Mesenchymal stem cell (in vitro differentiated cells and primary cell): ENCODE measurements around the gene MEGF11.

ENCODE experiments used
- DNase-seq: peaks from one replicate; pipeline ENCODE4 v3.0.0-alpha.2; 2013
- H2AFZ ChIP-seq: one replicate; pipeline ENCODE4 v1.6.1; 2013; ENCODE audit warnings: low read depth, mild to moderate bottlenecking, control low read depth, inconsistent platforms, low read length, moderate library complexity
- H2AK5ac ChIP-seq: 2 replicates; pipeline ENCODE4 v1.6.1; 2013; ENCODE audit warnings: low read length, moderate library complexity, mild to moderate bottlenecking, inconsistent platforms; ENCODE audit not compliant: severe bottlenecking
- H2BK120ac ChIP-seq: one replicate; pipeline ENCODE4 v1.6.1; 2013; ENCODE audit warnings: low read depth, mild to moderate bottlenecking, inconsistent platforms, low read length, moderate library complexity
- H2BK12ac ChIP-seq, 2 experiments: one replicate each; pipeline ENCODE4 v1.6.1; 2013; ENCODE audit warnings: inconsistent platforms in 2 of 2, low read length in 2 of 2, mild to moderate bottlenecking in 2 of 2, moderate library complexity in 2 of 2, control low read depth in 1 of 2
- H2BK15ac ChIP-seq: one replicate; pipeline ENCODE4 v1.6.1; 2013; ENCODE audit warnings: mild to moderate bottlenecking, low read depth, inconsistent platforms; ENCODE audit not compliant: poor library complexity, severe bottlenecking
- H2BK5ac ChIP-seq: 2 replicates; pipeline ENCODE4 v1.6.1; 2013; ENCODE audit warnings: low read depth, mild to moderate bottlenecking, low read length, control low read depth, inconsistent platforms; ENCODE audit not compliant: poor library complexity, severe bottlenecking
- H3K14ac ChIP-seq, 2 experiments: one replicate each; pipeline ENCODE4 v1.6.1; 2013; ENCODE audit warnings: inconsistent platforms in 2 of 2, low read length in 2 of 2, control low read depth in 1 of 2, mild to moderate bottlenecking in 1 of 2, moderate library complexity in 1 of 2
- H3K18ac ChIP-seq, 2 experiments: one replicate each; pipeline ENCODE4 v1.6.1; 2013; ENCODE audit warnings: inconsistent platforms in 2 of 2, low read length in 2 of 2, control low read depth in 1 of 2, low read depth in 1 of 2, mild to moderate bottlenecking in 1 of 2
- H3K23ac ChIP-seq, 2 experiments: one replicate each; pipeline ENCODE4 v1.6.1; 2013; ENCODE audit warnings: inconsistent platforms in 2 of 2, low read length in 2 of 2, mild to moderate bottlenecking in 2 of 2, moderate library complexity in 2 of 2, control low read depth in 1 of 2
- H3K27ac ChIP-seq: 2 replicates; pipeline ENCODE4 v1.5.1; 2013; ENCODE audit warnings: mild to moderate bottlenecking, moderate library complexity, low read length, control low read depth, inconsistent platforms; ENCODE audit not compliant: poor library complexity, severe bottlenecking
- H3K27me3 ChIP-seq, 2 experiments: 2 replicates each; pipeline versions ENCODE4 v1.6.1 to v1.7.0; 2013; ENCODE audit warnings: low read length in 2 of 2, mild to moderate bottlenecking in 2 of 2, moderate library complexity in 2 of 2, control low read depth in 1 of 2, inconsistent platforms in 1 of 2; ENCODE audit not compliant: control insufficient read depth in 1 of 2, insufficient read depth in 1 of 2
- H3K36me3 ChIP-seq, 2 experiments: 2 replicates each; pipeline versions ENCODE4 v1.6.1 to v1.7.0; 2013; ENCODE audit warnings: low read length in 2 of 2, control low read depth in 1 of 2, inconsistent platforms in 1 of 2, low read depth in 1 of 2, mild to moderate bottlenecking in 1 of 2; ENCODE audit not compliant: insufficient read depth in 2 of 2, control insufficient read depth in 1 of 2
- H3K4ac ChIP-seq, 2 experiments: one replicate each; pipeline ENCODE4 v1.6.1; 2013; ENCODE audit warnings: inconsistent platforms in 2 of 2, low read length in 2 of 2, mild to moderate bottlenecking in 2 of 2, moderate library complexity in 2 of 2, control low read depth in 1 of 2, low read depth in 1 of 2
- H3K4me1 ChIP-seq: 2 replicates; pipeline ENCODE4 v1.6.1; 2013; ENCODE audit warnings: low read depth, low read length, control low read depth; ENCODE audit not compliant: control insufficient read depth, insufficient read depth
- H3K4me2 ChIP-seq: 2 replicates; pipeline ENCODE4 v1.6.1; 2013; ENCODE audit warnings: low read length, mild to moderate bottlenecking, inconsistent platforms; ENCODE audit not compliant: poor library complexity, severe bottlenecking
- H3K4me3 ChIP-seq, 2 experiments: 2 replicates each; pipeline versions ENCODE4 v1.5.1 to v1.7.0; 2013; ENCODE audit warnings: low read length in 2 of 2, mild to moderate bottlenecking in 2 of 2, control low read depth in 1 of 2, low read depth in 1 of 2; ENCODE audit not compliant: insufficient read depth in 1 of 2
- H3K79me1 ChIP-seq: replicated peaks from 2 replicates; pipeline ENCODE4 v1.6.1; 2013; ENCODE audit warnings: mild to moderate bottlenecking, control low read depth, low read length, inconsistent platforms; ENCODE audit not compliant: poor library complexity, severe bottlenecking
- H3K9ac ChIP-seq: 2 replicates; pipeline ENCODE4 v1.7.0; 2013; ENCODE audit warnings: mild to moderate bottlenecking, low read length, moderate library complexity
- H3K9me3 ChIP-seq: 2 replicates; pipeline ENCODE4 v1.7.0; 2013; ENCODE audit warnings: mild to moderate bottlenecking, low read length; ENCODE audit not compliant: control insufficient read depth
- H4K8ac ChIP-seq: one replicate; pipeline ENCODE4 v1.6.1; 2013; ENCODE audit warnings: inconsistent platforms, mild to moderate bottlenecking, low read length, moderate library complexity
- H4K91ac ChIP-seq: one replicate; pipeline ENCODE4 v1.6.1; 2013; ENCODE audit warnings: mild to moderate bottlenecking, low read length, inconsistent platforms
- WGBS: methylation state at CpG from one replicate; pipeline ENCODE4 v1.1.7; 2013; ENCODE audit warnings: mixed read lengths; 5-methylcytosine and 5-hydroxymethylcytosine counted together

The MEGF11 gene

GRCh38 chr15:66001717-66002426, 251.7 kb downstream of the MEGF11 start:
- Histone ChIP-seq H3K79me1 (no peaks in the 10 kb centered on the region), H3K36me3 (no peaks in the 10 kb centered on the region), H2BK120ac (no peak overlapping the region), H3K4me3 (no peak overlapping the region), H2AFZ (no peak overlapping the region), H3K27ac (no peak overlapping the region), H3K23ac (no peak overlapping the region), H3K18ac (no peak overlapping the region), H2AK5ac (no peak overlapping the region), H3K4me2 (no peak overlapping the region), H3K27me3 (peaks cover 45 to 84% of the 10 kb centered on the region in 2 experiments), H3K14ac (no peak overlapping the region), H3K9me3 (no peaks in the 10 kb centered on the region), H3K4me1 (peaks cover 2% of the 10 kb centered on the region), H3K9ac (no peak overlapping the region), H2BK5ac (no peak overlapping the region), H4K8ac (no peak overlapping the region), H3K4ac (no peak overlapping the region), H4K91ac (no peak overlapping the region), H2BK15ac (no peak overlapping the region), H2BK12ac (no peak overlapping the region)
- 30% methylated on average over 5 of the region's 8 CpGs for WGBS
- no peak for DNase-seq

- no peak for DNase-seq
- H3K4me1 ChIP-seq = peaks cover 2% of the 10 kb centered on the region
- H3K9ac ChIP-seq = no peak overlapping the region
- H3K18ac ChIP-seq = no peak overlapping the region
- H3K36me3 ChIP-seq = no peaks in the 10 kb centered on the region
- no peak overlapping the region for H3K23ac ChIP-seq
- H3K79me1 ChIP-seq = no peaks in the 10 kb centered on the region
- H3K4me3 ChIP-seq = no peak overlapping the region
- no peak overlapping the region for H3K4me2 ChIP-seq
- no peaks in the 10 kb centered on the region for H3K9me3 ChIP-seq
- no peak overlapping the region for H2AFZ ChIP-seq
- H2BK120ac ChIP-seq = no peak overlapping the region
- no peak overlapping the region for H4K91ac ChIP-seq
- no peak overlapping the region for H2BK15ac ChIP-seq
- no peak overlapping the region for H3K14ac ChIP-seq
- H3K4ac ChIP-seq = no peak overlapping the region
- H3K27ac ChIP-seq = no peak overlapping the region
- H2BK5ac ChIP-seq = no peak overlapping the region
- no peak overlapping the region for H2AK5ac ChIP-seq
- no peak overlapping the region for H4K8ac ChIP-seq
- WGBS = 52% methylated on average over 3 of the region's 5 CpGs
- H3K27me3 ChIP-seq = peaks cover 48 to 83% of the 10 kb centered on the region in 2 experiments
- no peak overlapping the region for H2BK12ac ChIP-seq
Measured at GRCh38 chr15:66001042-66001441, 252.5 kb downstream of the MEGF11 start.

GRCh38 chr15:65998486-65998885, 255.1 kb downstream of the MEGF11 start:
- Histone ChIP-seq H3K9ac (no peak overlapping the region), H2AFZ (no peak overlapping the region), H3K79me1 (no peaks in the 10 kb centered on the region), H2AK5ac (no peak overlapping the region), H3K9me3 (no peaks in the 10 kb centered on the region), H3K18ac (no peak overlapping the region), H3K27me3 (peaks cover 60 to 91% of the 10 kb centered on the region in 2 experiments), H2BK15ac (no peak overlapping the region), H4K8ac (no peak overlapping the region), H3K4me2 (no peak overlapping the region), H3K23ac (no peak overlapping the region), H4K91ac (no peak overlapping the region), H3K14ac (no peak overlapping the region), H3K4me1 (peaks cover 2% of the 10 kb centered on the region), H3K4me3 (no peak overlapping the region), H2BK5ac (no peak overlapping the region), H3K27ac (no peak overlapping the region), H2BK12ac (no peak overlapping the region), H2BK120ac (no peak overlapping the region), H3K4ac (no peak overlapping the region), H3K36me3 (no peaks in the 10 kb centered on the region)
- 59% methylated on average over 9 of the region's 9 CpGs for WGBS
- DNase-seq = no peak

GRCh38 chr15:65996901-65997300, 256.6 kb downstream of the MEGF11 start:
- H3K4ac ChIP-seq = no peak overlapping the region
- no peak overlapping the region for H3K27ac ChIP-seq
- no peaks in the 10 kb centered on the region for H3K36me3 ChIP-seq
- WGBS = 75% methylated on average over 4 of the region's 5 CpGs
- H2AFZ ChIP-seq = no peak overlapping the region
- no peak overlapping the region for H3K4me3 ChIP-seq
- peaks cover 2% of the 10 kb centered on the region for H3K4me1 ChIP-seq
- H2AK5ac ChIP-seq = no peak overlapping the region
- H2BK120ac ChIP-seq = no peak overlapping the region
- H3K23ac ChIP-seq = no peak overlapping the region
- no peak overlapping the region for H3K4me2 ChIP-seq
- H3K14ac ChIP-seq = no peak overlapping the region
- no peak overlapping the region for H3K9ac ChIP-seq
- H3K18ac ChIP-seq = no peak overlapping the region
- H3K27me3 ChIP-seq = peaks cover 70 to 98% of the 10 kb centered on the region in 2 experiments
- H4K8ac ChIP-seq = no peak overlapping the region
- DNase-seq = no peak
- no peak overlapping the region for H2BK5ac ChIP-seq
- H3K9me3 ChIP-seq = no peaks in the 10 kb centered on the region
- no peak overlapping the region for H4K91ac ChIP-seq
- H2BK12ac ChIP-seq = no peak overlapping the region
- no peak overlapping the region for H2BK15ac ChIP-seq
- no peaks in the 10 kb centered on the region for H3K79me1 ChIP-seq
